ENCODE measurements around the gene NUMA1. TPM values are rescaled to one million over a fixed set of nuclear protein-coding genes. Genes with fewer than 3 reads are reported as not detected.
A peak's percentile ranks its signal among the peaks of the same experiment; 100 is the strongest.

NUMA1 gene
- polyA plus RNA-seq, 3 donors: 4.1 to 91.2 (median 12.4) TPM

DNA sequence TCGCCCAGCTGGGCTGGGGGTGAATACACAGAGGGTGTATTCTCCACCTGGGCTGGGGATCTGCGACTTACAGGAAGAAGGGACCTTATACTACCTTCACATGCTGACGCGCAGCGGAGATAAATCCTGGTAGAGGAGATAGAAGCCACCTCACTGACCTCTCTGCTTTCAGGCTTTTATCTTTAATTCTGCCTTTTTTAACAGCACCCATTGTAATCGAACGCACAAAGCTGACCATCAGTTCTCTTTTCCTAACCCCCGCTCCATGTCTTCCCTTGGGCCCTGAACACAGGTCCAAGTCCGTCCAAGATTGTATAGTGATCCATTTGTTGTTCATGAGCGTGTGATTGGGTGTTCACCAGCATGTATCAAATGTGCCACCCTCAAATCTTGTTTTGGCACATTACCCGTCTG is 23.4 kb upstream of the NUMA1 start:
- peaks cover 44% of the 10 kb centered on the region for H3K79me2 ChIP-seq (ENCODE audit: insufficient read depth, low read length)

DNA sequence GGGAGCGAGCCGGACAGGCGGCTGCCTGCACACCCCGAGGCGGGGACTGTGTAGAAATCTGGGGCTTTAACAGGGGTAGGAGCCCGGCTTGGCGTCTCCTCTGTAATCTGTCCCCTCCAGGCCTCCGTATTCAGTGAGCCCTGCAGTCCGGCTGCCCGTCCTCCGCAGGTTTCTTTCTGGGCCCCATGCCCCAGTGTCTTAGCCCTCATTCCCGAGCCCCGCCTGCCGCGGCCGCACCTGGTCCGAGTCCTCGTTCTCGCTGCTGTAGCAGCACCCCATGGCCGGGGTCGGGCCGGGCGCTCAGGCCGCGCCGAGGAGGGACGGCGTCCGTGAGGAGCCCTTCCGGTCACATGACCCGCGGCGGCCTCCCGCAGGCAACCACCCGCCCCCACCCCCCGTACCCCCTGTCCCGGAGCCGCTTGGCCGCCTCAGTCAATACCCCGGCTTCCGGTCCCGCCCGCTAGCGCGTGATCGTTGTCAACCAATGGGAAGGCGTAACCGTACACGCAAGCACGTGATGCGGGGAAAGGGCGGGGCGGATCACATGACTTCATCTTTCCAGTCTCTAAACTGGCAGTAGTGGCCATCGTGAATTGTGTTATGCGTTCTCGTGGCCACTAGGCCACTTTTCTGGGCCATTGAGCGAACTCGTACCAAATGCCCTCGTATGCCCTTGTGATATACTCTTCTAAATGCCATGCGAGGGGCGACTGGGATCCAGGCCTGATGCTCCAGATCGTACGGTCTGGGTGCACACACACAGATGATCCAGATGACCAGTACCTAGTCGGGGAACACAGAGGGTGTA is 22.8 kb upstream of the NUMA1 start, which contains the start of gene LAMTOR1:
LAMTOR1 (minus strand) TSS at position 352 of the 808 bp plus-strand sequence; CDS start at position 279, 73 bp downstream.
- Histone ChIP-seq H3K4me3 (replicated peaks in 1 of 3; ENCODE audit: low read depth in 2 of 3, low read length in 3 of 3) (peak within 1 kb of the TSS; percentile 81 to 95 (median 81)), H3K9ac (ENCODE audit: insufficient read depth, low read length, poor library complexity, severe bottlenecking) (peak within 1 kb of the TSS; percentile 91), H4K20me1 (ENCODE audit: insufficient read depth, low read length) (peaks cover 32% of the 10 kb centered on the region), H3K9me3 (replicated peaks in 1 of 2; ENCODE audit: control insufficient read depth in 1 of 2, insufficient read depth in 1 of 2, low read length in 2 of 2) (no peaks in the 10 kb centered on the region), H3K36me3 (replicated peaks in 1 of 2; ENCODE audit: control insufficient read depth in 1 of 2, insufficient read depth in 2 of 2, low read length in 2 of 2) (peaks cover 19 to 53% of the 10 kb centered on the region in 2 donors), H3K4me1 (ENCODE audit: control insufficient read depth in 1 of 2, insufficient read depth in 2 of 2, low read length in 2 of 2) (peaks cover 46 to 50% of the 10 kb centered on the region in 2 donors), H3K27ac (ENCODE audit: low read depth in 1 of 2, low read length in 2 of 2) (peak within 1 kb of the TSS; percentile 90 to 95), H3K4me2 (replicated peaks; ENCODE audit: extremely low read depth, low read length, poor library complexity, severe bottlenecking) (peak within 1 kb of the TSS; percentile 86), H3K79me2 (ENCODE audit: insufficient read depth, low read length) (peaks cover 50% of the 10 kb centered on the region), H3K27me3 (ENCODE audit: control insufficient read depth in 2 of 2, insufficient read depth in 2 of 2, low read length in 2 of 2) (no peaks in the 10 kb centered on the region), H2AFZ (ENCODE audit: insufficient read depth, low read depth, low read length, poor library complexity, severe bottlenecking) (peak within 1 kb of the TSS; percentile 83)
- peak; percentile 99 for DNase-seq
- Mint-ChIP-seq H3K36me3 (peaks cover 44 to 73% of the 10 kb centered on the region in 2 donors), H3K4me3 (peak within 1 kb of the TSS; percentile 91 to 99), H3K27me3 (ENCODE audit: low read depth in 3 of 3) (peaks cover 0 to 1% (median 0%) of the 10 kb centered on the region in 3 donors), H3K27ac (peak within 1 kb of the TSS; percentile 95 to 98 (median 96)), H3K4me1 (peaks cover 49% of the 10 kb centered on the region), H3K9me3 (peaks cover 0 to 7% (median 0%) of the 10 kb centered on the region in 7 donors)
- TF ChIP-seq, protein P1, sequence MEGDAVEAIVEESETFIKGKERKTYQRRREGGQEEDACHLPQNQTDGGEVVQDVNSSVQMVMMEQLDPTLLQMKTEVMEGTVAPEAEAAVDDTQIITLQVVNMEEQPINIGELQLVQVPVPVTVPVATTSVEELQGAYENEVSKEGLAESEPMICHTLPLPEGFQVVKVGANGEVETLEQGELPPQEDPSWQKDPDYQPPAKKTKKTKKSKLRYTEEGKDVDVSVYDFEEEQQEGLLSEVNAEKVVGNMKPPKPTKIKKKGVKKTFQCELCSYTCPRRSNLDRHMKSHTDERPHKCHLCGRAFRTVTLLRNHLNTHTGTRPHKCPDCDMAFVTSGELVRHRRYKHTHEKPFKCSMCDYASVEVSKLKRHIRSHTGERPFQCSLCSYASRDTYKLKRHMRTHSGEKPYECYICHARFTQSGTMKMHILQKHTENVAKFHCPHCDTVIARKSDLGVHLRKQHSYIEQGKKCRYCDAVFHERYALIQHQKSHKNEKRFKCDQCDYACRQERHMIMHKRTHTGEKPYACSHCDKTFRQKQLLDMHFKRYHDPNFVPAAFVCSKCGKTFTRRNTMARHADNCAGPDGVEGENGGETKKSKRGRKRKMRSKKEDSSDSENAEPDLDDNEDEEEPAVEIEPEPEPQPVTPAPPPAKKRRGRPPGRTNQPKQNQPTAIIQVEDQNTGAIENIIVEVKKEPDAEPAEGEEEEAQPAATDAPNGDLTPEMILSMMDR (IDR thresholded peaks at IDR 0.05): peak; percentile 70
- intact Hi-C loops (cut with micrococcal nuclease): loop anchor here (2.0 to 10.0 kb wide), 3 partner anchors 22 to 122 kb away; partner anchors contain the start of genes INPPL1 (in 1 of the 2), LRRC51 (in 1 of the 2) and NUMA1 (in 1 of the 2)
- under 1% methylated on average over 41 of the region's 64 CpGs for WGBS (ENCODE audit: insufficient coverage)

More for the DNA sequence above, 23.4 kb upstream of the NUMA1 start:
- peak overlapping the region; percentile 95 to 98 (median 96) for H3K27ac Mint-ChIP-seq
- 83% methylated on average over 1 of the region's 11 CpGs for WGBS (ENCODE audit: insufficient coverage)
- Histone ChIP-seq H3K36me3 (replicated peaks in 1 of 2; ENCODE audit: control insufficient read depth in 1 of 2, insufficient read depth in 2 of 2, low read length in 2 of 2) (peaks cover 19 to 53% of the 10 kb centered on the region in 2 donors), H3K4me2 (replicated peaks; ENCODE audit: extremely low read depth, low read length, poor library complexity, severe bottlenecking) (peak overlapping the region; percentile 86), H4K20me1 (ENCODE audit: insufficient read depth, low read length) (peaks cover 26% of the 10 kb centered on the region), H3K9ac (ENCODE audit: insufficient read depth, low read length, poor library complexity, severe bottlenecking) (peak overlapping the region; percentile 28), H2AFZ (ENCODE audit: insufficient read depth, low read depth, low read length, poor library complexity, severe bottlenecking) (peak overlapping the region; percentile 83), H3K4me1 (ENCODE audit: control insufficient read depth in 1 of 2, insufficient read depth in 2 of 2, low read length in 2 of 2) (peaks cover 46 to 48% of the 10 kb centered on the region in 2 donors), H3K27ac (ENCODE audit: low read depth in 1 of 2, low read length in 2 of 2) (peak overlapping the region; percentile 90 to 95), H3K4me3 (replicated peaks in 1 of 3; ENCODE audit: low read depth in 2 of 3, low read length in 3 of 3) (peak overlapping the region in 2 of 3 experiments; percentile 1 to 95), H3K9me3 (replicated peaks in 1 of 2; ENCODE audit: control insufficient read depth in 1 of 2, insufficient read depth in 1 of 2, low read length in 2 of 2) (no peaks in the 10 kb centered on the region), H3K27me3 (ENCODE audit: control insufficient read depth in 2 of 2, insufficient read depth in 2 of 2, low read length in 2 of 2) (no peaks in the 10 kb centered on the region)
- H3K9me3 Mint-ChIP-seq: peaks cover 0 to 7% (median 0%) of the 10 kb centered on the region in 7 donors
- intact Hi-C loops (cut with micrococcal nuclease): loop anchor here (2.0 to 10.0 kb wide), 3 partner anchors 23 to 121 kb away; partner anchors contain the start of genes INPPL1 (in 1 of the 2), LRRC51 (in 1 of the 2) and NUMA1 (in 1 of the 2)
- no peak for DNase-seq
- peaks cover 0 to 1% (median 0%) of the 10 kb centered on the region in 3 donors for H3K27me3 Mint-ChIP-seq (ENCODE audit: low read depth in 3 of 3)
- H3K4me3 Mint-ChIP-seq: peak overlapping the region; percentile 60 to 91
- TF ChIP-seq, protein P1 (IDR thresholded peaks at IDR 0.05): peak; percentile 69
- H3K4me1 Mint-ChIP-seq: peaks cover 48% of the 10 kb centered on the region
- peaks cover 41 to 73% of the 10 kb centered on the region in 2 donors for H3K36me3 Mint-ChIP-seq
